HG03571 (cell line): ENCODE data around the gene KTN1.

ENCODE experiments used
- ATAC-seq: cut with Tn5 transposase; IDR thresholded peaks from one replicate; pipeline ENCODE4 v1.9.1; 2021; ENCODE audit not compliant: unreplicated experiment

KTN1 gene

DNA sequence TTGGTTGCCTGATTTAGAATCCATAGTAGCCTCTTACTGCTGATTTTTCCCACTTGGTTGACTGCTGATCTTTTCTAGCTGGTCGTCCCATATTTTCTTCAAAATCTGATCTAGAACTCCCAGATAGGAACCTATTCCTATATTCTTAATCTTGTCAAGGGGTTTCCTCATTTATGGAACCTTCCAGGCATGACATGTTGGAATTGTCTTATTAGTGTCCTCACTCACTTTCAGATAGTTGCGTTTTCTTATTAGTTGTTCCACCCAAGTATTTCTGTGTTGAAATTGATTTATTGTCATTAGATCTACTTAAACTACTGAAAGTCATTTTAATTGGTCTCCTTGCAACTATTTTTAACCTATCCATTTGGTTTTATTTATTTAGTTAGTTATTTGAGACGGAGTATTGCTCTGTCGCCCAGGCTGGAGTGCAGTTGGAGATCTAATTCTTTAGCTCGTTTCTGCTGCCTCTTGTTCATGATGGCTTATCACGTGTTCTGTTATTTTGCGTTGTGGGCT lies 25.0 kb downstream of the KTN1 start:
- no peak for ATAC-seq

DNA sequence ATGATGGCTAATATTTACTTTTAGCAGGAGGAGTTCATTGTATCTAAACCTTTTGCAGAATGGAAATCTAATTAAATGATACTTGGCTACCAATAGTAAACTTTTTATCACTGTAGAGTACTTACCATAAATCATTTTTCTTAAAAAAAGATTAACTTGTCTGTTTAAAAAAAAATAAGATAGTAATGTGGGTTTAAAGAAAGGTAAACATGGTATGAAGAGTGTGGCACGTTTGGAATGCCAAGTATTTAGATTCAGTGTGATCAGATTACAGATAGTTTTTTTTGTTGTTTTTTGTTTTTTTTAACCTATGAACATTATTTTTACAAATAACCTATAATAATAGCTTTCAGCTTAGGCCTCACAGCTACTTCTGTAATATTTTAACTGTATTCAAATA lies 25.8 kb downstream of the KTN1 start:
- ATAC-seq: no peak

DNA sequence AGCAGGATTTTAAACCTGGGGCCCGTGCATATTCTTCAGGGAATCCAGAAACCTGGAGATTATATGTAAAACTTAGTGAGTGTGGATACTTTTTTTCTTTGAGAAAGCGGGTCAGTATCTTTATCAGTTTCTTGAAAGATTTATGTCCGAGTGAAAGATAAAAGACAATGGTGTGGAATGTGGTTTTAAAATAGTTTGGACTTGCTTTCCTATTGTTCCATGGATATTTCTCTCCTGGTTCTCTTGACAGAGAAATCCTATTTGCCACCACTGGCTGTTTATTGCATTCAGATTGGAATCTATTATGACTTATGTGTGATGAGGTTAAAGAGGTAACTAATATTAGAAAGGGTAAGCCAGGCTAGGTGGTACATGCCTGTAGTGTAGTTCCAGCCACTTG lies 27.4 kb downstream of the KTN1 start:
- no peak for ATAC-seq

DNA sequence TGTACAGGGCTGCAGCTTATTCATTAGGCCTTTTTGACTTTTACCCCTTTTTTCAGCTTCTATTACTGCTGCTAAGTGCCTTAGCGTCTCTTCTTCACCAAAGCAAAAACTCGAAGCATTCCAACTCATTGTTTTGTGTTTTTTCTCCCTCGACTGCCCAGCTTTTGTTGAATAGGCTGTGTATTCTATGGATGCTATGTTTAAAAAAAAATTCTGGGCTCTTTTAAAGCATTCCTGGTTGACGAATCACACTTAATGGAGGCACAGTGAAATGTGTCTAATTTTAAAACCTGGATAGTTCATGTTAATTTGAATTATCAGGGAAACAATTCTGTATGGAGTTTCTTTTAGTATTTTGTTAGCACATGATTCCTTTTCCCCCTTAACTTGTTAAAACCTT lies 29.7 kb downstream of the KTN1 start:
- no peak for ATAC-seq

DNA sequence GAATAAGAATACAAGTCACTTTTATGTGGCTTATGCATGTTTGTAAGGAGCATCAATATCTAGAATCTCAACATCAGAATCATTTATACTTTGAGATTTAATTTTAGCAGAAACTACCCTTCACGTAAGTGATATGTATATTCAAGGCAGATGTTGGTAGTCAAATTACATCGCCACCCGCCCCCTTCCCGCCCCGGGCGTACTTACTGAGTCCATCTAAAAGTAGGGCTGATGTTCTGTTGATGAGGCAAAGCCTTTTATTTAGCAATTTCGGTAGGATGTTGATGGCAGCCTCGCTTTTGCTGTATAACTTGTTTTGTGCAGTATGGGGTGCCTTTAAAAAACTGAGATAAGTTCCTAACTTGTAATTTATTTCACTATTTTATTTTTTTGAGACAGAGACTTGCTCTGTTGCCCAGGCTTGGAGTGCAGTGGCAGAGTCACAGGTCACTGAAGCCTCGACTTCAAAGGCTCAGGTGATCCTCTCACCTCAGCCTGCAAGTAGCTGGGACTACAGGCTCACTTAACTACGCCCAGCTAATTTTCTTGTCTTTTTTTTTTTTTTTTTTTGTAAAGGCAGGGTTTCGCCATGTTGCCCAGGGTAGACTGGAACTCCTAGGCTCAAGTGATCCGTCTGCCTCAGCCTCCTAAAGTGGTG lies 30.8 kb downstream of the KTN1 start:
- ATAC-seq: no peak

DNA sequence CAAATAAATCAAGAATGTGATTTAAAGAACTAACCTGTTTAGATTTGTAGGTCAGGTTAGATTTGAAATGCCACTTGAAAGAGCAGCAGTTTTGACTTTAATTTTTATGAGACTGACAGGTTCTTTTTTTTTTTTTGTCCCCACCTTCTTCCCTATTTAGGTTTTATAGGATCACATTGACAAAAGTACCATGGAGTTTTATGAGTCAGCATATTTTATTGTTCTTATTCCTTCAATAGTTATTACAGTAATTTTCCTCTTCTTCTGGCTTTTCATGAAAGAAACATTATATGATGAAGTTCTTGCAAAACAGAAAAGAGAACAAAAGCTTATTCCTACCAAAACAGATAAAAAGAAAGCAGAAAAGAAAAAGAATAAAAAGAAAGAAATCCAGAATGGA lies 31.9 kb downstream of the KTN1 start:
- no peak for ATAC-seq

DNA sequence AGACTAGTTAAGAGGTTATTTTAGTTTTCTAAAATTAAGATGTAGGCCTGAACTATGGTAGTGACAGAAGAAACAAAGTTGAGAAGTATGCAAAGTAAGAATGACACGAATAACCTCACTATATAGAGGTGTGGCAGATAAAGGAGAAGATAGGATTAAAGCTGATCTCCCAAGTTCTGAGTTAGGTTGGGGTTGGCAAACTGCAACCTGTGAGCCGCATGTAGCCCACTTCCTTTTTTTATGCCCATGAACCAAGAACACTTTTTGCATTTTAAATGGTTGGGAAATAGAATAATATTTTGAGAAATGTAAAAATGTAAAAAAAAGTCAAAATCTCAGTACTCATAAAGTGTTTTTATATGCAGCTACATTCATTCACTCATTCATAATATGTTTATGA lies 34.3 kb downstream of the KTN1 start:
- ATAC-seq: no peak

DNA sequence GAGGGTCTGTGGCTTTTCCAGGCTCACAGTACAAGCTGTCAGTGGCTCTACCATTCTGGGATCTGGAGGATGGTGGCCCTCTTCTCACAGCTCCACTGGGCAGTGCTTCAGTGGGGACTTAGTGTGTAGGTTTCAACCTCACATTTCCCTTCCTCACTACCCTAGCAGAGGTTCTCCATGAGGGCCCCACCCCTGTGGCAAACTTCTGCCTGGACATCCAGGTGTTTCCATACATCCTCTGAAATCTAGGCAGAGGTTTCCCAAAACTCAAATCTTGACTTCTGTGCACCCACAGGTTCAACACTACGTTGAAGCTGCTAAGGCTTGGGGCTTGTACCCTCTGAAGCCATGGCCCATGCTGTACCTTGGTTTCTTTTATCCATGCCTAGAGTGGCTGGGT lies 40.3 kb downstream of the KTN1 start:
- no peak for ATAC-seq

DNA sequence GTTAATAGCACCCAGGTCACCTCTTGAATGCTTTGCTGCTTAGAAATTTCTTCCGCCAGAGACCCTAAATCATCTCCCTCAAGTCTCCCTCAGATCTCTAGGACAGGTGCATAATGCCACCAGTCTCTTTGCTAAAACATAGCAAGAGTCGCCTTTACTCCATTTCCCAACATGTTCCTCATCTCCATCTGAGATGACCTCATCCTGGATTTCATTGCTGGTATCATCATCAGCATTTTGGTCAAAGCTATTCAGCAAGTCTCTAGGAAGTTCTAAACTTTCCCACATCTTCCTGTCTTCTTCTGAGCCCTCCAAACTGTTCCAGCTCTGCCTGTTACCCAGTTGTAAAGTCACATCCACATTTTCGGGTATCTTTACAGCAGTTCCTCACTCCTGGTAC lies 41.0 kb downstream of the KTN1 start:
- ATAC-seq: no peak

DNA sequence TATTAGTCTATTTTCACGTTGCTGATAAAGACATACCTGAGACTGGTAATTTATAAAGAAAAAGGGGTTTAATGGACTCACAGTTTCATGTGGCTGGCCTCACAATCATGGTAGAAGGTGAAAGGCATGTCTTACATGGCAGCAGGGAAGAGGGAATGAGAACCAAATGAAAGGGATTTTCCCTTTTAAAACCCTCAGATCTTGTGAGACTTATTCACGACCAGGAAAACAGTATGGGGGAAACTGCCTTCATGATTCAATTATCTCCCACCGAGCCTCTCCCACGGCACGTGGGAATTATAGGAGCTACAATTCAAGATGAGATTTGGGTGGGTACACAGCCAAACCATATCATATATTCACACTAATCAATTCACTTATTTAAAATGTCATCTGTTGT lies 41.4 kb downstream of the KTN1 start:
- no peak for ATAC-seq

DNA sequence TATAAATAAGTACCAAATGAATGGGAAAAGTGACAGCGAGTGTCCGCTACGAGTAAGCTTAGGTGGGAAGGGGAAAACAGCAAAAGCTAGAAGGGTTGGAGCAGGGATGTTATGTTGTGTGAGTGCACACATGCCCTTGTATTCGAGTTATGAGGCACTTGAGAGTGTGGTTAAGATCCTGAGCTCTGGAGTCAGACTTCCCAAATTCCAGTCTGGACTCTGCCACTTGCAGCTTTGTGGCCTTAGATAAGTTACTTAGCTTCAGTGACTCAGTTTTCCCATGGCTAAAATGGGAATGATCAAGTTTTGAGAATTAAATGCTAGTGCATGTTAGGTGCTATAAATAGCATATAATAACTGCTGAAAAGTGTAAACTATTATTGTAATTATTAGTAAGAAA lies 44.9 kb downstream of the KTN1 start:
- ATAC-seq: no peak

DNA sequence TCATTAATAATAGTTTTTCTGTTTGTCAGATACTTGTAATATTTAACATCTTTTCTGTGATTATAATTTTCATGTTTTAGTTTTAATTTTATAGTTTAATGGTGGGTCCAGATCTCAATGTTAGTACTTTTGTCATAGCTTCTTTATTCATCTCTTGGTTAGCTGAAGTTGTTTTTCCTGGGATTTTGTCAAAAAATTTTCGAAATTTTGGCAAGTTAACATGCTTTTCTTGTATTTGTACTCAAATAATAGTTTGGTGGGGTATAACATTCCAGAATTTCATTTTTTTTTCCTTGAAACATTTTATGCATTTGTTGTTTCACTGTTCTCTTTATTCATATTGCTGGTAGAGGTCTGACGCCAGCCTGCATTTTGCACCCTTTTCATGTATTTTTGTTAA lies 45.5 kb downstream of the KTN1 start:
- no peak for ATAC-seq

DNA sequence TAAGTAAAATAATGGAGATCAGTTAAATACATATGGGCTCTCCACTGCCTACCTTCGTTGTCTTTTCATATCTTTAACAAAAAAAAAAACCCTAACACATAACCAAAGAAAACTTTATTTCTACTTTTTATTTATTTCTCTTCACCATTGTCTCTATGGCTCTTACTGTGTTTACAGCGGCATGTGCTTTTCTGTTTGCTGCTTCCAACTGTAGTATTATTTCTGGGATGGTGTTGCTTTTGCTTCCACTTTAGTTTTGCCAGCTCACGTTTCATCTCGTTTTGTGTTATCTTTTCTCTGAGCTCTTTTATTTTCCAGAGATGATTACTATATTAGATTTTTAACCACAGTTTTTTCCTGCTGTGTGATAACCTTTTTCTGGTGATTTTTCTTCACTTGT lies 46.1 kb downstream of the KTN1 start:
- ATAC-seq: no peak

DNA sequence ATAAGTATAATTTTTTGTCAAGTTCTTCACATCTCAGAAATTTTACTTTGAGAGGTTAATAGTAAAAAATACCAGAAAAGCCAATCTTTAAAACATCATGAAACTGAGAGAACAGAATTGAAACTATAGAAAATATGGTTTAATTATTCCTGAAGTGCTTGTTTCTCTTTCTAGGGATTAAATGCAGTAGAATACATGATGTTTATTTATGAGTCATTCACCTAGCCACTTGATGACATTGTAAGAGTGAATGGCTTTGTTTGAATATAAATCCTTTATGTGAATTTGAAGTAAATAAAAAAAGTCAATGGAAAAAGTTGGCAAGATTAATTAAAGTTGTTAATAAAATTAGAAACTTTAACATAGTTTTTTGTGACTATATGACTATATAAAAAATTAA lies 48.4 kb downstream of the KTN1 start:
- ATAC-seq: no peak

DNA sequence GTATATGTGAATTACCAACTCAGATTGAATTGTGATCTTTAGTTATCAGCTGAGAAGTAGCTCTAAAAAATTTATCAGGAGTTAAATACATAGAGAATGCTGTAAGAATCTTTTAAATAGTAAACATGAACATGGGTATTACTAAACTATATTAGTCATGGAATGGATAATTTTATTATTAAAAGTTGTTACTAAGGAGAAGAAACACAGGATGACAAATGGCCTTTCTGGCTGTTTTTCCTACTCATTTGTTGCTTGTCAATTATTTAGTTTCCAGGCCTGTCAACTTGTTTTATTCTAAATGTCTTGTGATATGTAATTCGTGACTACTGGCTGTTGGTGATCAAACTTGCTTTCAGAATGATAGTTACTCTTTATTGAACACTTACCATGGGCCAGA lies 58.7 kb downstream of the KTN1 start:
- no peak for ATAC-seq

DNA sequence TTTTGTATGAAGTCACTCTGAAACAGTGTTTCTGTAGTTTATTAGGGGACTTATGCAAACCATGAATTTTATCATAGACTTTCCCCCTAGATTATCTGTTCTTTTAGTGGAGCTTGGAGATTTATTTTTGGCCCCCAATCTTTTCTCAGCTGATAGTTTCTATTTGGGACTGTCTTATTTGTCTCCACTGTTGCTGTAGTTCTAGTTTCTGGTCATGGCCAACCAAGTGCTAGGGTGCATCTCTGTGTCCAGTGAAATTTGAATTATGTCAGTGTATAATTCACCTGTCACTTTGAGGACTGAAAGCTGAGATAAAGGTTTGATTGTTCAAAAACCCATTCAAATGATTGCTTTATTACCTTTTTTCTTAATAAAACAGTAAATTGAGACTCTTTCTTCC lies 61.3 kb downstream of the KTN1 start:
- no peak for ATAC-seq

DNA sequence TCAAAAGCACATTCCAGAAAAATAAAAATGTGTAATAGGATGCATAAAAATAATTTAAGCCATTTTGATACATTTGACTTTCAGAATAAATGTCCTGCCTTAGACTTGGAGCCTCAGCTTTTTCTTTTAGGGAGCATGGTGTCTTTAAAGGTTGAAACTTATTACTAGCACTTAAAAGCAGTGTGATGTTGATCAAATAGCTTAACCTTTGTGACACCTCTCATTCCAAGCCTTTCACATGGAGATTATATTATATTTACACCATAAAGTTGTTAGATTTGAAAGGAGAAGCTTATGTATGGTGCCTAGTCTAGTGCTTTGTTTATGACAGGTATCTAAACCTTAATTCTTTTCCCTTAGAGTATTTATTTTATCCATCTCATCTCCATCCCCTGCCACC lies 61.9 kb downstream of the KTN1 start:
- ATAC-seq: no peak

DNA sequence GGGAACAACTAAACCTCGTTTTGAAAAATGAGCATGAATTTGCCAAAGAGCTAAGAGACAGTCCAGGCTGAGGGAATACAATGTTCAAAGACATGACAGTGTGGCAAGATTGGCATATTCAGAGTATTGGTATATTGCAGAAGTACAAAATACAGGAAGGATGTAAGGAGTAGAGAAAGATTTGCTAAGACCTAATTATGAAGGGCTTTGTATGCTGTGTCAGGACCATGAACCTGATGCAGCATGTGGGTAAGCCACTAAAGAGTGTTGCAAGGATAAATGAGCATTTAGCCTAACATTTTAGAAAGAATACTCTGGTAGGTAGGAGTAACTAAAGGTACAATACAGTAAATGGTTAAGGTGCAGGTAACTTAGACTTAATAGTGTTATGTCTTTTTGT lies 65.1 kb downstream of the KTN1 start:
- no peak for ATAC-seq

DNA sequence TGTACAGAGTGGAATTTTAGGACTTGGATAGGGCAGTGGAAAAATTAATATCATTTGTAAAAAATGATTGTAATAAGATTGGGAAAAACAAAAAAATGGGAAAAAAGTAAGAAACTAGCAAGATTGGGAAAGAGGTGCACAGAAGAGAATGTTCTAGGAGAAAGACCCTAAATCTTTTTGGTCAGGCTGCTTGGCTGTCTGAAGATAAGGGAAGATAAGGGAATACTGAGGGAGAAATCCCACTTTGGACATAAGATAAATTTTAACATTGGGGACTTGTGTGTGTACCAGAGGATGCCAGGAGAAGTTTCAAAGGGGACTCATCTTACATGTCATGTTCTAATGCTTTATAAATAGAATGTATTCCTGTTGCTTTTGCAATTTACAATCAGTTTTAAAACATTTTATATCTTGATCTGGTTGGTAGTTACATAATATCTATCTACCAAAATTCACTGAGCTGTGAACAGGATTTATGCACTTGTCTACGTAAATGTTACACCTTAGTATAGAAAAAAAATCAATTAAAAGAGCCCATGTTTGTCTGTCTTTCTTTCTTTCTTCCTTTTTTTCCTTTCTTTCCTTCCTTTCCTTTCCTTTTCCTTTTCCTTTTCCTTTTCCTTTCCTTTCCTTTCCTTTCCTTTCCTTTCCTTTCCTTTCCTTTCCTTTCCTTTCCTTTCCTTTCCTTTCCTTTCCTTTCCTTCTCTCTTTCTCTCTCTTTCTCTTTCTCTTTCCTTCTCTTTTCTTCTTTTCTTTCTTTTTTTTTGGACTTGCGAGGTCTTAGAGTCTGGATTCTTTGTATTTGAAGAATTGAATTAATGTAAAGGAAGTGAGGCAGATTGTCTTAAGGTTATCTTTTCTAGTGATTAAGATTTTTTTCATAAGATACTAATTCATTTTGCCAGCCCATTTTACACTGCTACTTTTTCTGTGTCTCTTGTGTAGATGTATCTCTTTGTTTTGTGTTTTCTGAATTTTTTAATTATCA lies 66.1 kb downstream of the KTN1 start:
- no peak for ATAC-seq

DNA sequence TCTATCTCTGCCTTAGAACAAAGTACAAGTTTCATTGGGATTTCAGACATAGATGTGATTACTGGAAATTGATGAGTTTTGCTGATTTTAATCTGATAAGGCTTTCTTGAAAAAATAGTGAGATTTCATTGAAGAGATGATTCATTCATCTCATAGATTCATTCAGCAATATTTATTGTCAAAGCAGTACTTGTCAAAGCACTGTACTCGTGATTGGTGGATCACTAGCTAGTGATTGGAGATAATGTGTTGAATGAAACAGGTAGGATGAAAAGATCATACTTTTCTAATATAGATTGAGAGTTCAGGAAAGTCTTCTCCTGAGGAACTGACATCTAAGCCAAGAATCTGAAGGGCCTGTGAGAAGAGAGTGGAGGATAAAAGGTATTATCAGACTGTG lies 71.0 kb downstream of the KTN1 start:
- ATAC-seq: no peak

DNA sequence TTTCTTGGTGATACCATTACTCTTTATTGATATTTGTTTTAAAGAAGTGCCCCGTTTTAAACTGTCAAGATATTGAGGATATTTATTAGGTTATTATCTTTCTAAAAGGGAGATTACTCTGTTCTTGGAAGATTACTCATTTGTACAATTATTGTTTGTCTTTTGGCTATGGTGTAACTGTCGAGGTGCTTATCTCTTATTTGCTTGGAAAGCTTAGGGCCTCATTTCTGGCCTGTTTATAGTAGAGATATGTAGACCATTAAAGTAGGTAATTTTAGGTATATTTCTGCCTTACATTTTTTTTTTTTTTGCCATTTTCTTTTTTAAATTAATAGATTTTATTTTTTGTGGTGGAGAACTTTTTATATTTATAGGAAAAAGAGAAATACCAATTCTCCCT lies 74.2 kb downstream of the KTN1 start:
- no peak for ATAC-seq

DNA sequence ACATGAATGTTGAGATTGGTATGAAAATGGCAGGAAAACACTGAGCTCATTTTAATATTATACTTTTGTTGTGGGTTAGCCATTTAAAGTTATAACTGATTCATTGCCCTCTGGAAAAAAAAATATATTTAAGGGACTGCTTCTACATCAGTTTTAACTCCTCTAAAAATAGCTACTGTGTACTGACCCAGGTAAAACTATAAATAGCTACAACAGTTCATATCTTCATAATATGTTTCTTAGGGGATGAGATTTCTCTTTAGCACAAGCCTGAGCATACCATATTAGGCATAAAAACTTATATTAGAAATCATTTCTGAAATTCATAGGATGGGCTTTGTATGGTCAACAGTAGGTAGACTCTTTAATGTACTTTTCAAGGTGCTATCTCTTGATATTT lies 81.0 kb downstream of the KTN1 start:
- ATAC-seq: no peak
